ENCODE results near the gene NUDT1. TPM values are rescaled to one million over a fixed set of nuclear protein-coding genes. Genes with fewer than 3 reads are reported as not detected.

Gene NUDT1
- total RNA-seq, 2 experiments from 2014 or later, result 85.5 to 86.8 TPM

DNA sequence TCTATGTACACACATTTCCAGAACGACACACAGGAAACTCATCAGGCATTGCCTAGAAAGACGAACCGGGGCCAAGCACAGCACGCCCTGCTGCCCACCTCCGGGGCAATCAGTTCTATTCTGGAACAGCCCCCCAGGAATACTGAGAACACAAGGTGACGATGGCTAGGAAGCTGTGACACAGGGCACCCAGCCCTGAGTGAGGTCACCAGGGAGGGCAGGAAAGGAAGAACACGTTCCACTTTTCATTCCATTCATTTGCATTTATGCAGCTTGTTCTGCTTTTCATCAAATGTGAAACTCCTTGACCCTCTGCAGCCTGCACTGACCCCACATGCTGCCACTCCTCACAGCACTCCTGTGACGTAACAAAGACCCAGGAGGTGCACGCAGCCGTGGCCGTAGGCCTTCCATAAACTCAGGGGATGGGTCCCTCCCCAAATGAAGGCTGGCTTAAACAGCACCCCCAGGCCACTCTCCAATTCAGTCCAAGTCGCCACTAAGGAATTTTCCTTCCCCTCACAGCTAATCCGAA lies 38.2 kb upstream of the NUDT1 start:
- ChIA-PET POLR2A (no interaction called here), CTCF (no interaction called here)

DNA sequence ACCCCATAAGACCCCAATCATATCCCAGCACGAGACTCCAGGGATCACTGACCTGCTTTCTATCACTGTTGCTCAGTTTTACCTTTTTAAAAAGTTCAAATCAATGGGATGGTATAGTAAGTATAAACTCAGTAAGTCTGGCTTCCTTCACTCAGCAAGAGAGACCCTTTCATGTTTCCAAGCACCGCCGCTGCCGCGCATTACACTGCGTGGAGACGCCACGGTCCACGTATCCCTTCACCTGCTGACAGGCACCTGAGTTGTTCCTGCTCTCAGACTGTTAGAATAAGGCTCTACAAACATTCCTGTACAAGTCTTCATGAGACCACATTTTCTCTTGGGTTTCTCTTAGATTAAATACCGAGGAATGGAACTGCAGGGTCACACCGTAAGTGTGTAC lies 37.6 kb upstream of the NUDT1 start:
- ChIA-PET CTCF (interaction anchor here (0.7 kb wide), 1 partner anchor 302 kb away, joined by 3 read pairs; no protein-coding TSS in a partner anchor), POLR2A (no interaction called here)

GRCh38 chr7:2205036-2205780 lies 36.8 kb upstream of the NUDT1 start:
- ChIA-PET POLR2A (no interaction called here), CTCF (interaction anchor here (0.7 kb wide), 1 partner anchor 303 kb away, joined by 3 read pairs; no protein-coding TSS in a partner anchor)

DNA sequence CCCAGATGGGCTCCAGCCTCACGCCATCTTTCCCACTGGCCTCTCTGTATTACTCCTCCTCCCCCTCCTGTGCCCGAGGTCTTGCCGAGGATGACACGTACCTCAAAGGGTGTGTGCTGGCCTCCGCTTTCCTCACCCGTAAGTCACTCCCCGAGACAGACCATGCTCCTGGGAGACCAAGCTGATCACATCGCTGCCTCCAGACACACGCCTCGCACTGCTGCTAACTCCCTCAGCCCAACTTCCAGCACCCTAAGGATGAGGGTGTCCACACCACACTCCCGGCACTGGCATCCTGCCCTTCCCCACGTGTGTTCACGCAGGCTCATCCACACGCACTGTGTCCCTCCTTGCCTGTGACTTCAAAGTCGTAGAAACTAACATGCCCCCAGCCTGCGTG lies 33.3 kb upstream of the NUDT1 start:
- ChIA-PET CTCF (no interaction called here), POLR2A (no interaction called here)

GRCh38 chr7:2209146-2209960 lies 32.7 kb upstream of the NUDT1 start:
- POLR2A ChIA-PET, result no interaction called here
- CTCF ChIA-PET, result no interaction called here

GRCh38 chr7:2209961-2210323 lies 32.1 kb upstream of the NUDT1 start:
- POLR2A ChIA-PET, result no interaction called here
- CTCF ChIA-PET, result no interaction called here

- CTCF ChIA-PET, result no interaction called here
- POLR2A ChIA-PET, result no interaction called here
Observed at GRCh38 chr7:2210551-2211258, 31.3 kb upstream of the NUDT1 start.

- ChIA-PET POLR2A (no interaction called here), CTCF (no interaction called here)
Observed at GRCh38 chr7:2211259-2211880, 30.7 kb upstream of the NUDT1 start.

GRCh38 chr7:2211926-2212325 lies 30.1 kb upstream of the NUDT1 start:
- ChIA-PET CTCF (no interaction called here), POLR2A (no interaction called here)

- ChIA-PET CTCF (no interaction called here), POLR2A (no interaction called here)
Observed at GRCh38 chr7:2212906-2213305, 29.1 kb upstream of the NUDT1 start.

DNA sequence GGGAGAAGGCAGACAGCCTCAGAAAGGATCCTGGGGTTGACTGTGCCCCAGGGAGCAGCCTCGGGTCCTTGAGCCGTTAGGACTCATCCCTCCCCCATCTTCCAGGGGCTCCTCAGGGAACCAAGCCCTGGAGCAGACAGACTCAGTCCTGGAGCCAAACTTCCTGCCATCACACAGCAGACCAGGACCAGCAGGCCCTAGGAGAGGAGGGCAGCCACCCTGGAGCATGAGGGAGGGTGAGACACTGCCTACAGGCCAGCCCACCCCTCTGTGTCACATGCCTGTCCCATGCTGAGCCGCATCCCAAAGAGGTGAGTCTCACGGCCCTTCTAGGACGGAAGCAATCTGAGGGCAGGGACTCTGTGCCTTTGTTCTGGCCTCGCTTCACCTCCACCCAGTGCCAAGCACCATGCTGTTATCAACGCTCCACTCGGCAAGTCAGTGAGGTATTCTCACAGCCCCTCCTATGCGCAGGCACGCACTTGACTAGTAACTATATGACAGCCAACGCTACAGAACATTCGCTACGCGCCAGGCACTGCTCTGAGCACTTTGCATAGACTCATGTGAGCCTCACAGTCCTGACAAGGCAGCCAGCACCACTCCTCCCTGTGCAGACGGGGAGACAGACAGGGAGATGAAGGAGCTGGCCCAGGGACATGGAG lies 28.3 kb upstream of the NUDT1 start:
- ChIA-PET CTCF (no interaction called here), POLR2A (no interaction called here)

DNA sequence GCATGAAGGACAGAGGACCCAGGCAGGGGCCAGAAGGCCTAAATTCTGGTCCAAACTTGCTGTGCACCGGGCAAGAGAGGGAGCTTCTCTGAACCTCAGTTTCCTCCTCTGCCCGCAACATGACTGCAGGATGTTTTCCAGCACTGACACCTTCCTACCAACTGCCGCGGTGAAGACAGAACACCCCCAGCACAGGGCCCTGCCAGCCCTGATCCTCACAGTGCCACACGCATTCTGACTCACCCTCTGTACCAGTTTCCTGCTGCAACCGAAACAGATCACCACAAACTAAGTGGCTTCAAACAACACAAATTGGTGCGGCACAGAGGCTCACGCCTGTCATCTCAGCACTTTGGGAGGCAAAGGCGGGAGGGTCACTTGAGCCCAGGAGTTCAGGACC lies 27.4 kb upstream of the NUDT1 start:
- ChIA-PET POLR2A (no interaction called here), CTCF (no interaction called here)

DNA sequence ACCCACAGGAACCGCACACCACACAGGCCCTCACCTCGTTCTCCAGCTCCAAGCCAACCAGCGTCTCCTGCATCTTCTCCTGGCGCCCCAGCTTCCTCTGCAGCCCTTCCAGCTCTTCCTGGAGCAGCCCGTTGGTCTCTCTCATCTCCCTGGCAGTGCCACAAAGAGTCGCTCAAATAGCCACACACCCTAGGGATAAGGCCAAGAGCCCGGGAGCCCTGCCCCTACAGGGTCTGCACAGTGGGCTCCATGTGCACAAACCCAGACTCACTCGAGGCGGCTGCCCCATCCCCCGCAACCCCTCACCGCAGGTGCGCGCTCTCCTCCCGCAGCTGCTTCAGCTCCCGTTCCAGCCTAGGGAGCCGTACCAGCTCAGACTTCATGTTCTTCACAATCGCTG lies 26.2 kb upstream of the NUDT1 start:
- ChIA-PET CTCF (no interaction called here), POLR2A (no interaction called here)

GRCh38 chr7:2217206-2217605 lies 24.8 kb upstream of the NUDT1 start:
- CTCF ChIA-PET, result no interaction called here
- POLR2A ChIA-PET, result no interaction called here

GRCh38 chr7:2217716-2218443 lies 24.1 kb upstream of the NUDT1 start:
- CTCF ChIA-PET, result no interaction called here

DNA sequence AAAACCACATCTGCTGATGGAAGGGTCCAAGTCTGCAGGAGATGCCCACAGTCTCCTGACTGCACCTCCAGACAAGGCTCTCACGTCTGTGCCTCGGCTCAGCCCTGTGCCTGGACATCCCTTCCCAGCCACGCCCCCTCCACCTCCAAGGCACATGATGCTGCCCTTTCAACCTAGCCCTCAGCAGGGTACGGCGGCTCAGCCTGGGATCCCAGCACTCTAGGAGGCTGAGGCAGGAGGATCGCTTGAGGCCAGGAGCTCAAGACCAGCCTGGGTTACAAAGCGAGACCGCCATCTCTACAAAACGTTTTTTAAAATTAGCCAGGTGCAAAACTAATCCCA lies 23.6 kb upstream of the NUDT1 start:
- CTCF ChIA-PET, result no interaction called here
- POLR2A ChIA-PET, result no interaction called here

More at GRCh38 chr7:2217716-2218443, 24.1 kb upstream of the NUDT1 start:
- POLR2A ChIA-PET, result no interaction called here

GRCh38 chr7:2219136-2219535 lies 22.9 kb upstream of the NUDT1 start:
- POLR2A ChIA-PET, result no interaction called here
- CTCF ChIA-PET, result no interaction called here

- CTCF ChIA-PET, result no interaction called here
Observed at GRCh38 chr7:2219606-2220005, 22.4 kb upstream of the NUDT1 start.

GRCh38 chr7:2220030-2220429 lies 22.0 kb upstream of the NUDT1 start:
- POLR2A ChIA-PET, result no interaction called here
- CTCF ChIA-PET, result no interaction called here

More at GRCh38 chr7:2219606-2220005, 22.4 kb upstream of the NUDT1 start:
- POLR2A ChIA-PET, result no interaction called here
